K562 (cell line): ENCODE results near the gene ZBED4. TPM values are rescaled to one million over a fixed set of nuclear protein-coding genes. Genes with fewer than 3 reads are reported as not detected.

ENCODE experiments used
- ATAC-seq: fragments of 200-7000 bp; cut with Tn5 transposase; 3 replicates; pipeline ENCODE4 v1.9.1; 2020; ENCODE audit warnings: moderate library complexity
- BruUV-seq: library from RNA; stranded (reverse); fragments of 400-500 nt; replicated peaks from 2 replicates; lab custom pipeline; 2021; lab: Mats Ljungman, UMichigan
- CTCF ChIA-PET: fragments of 300-600 bp; formaldehyde crosslinking; extraction: SDS; loops from one replicate; lab custom pipeline; 2021; ENCODE audit warnings: low intra/inter-chr PET ratio; lab: Yijun Ruan, JAX
- POLR2A ChIA-PET: fragments of 300-600, 350-650 bp; sonication (Branson Sonifier 250); formaldehyde crosslinking; extraction: SDS; loops from one replicate; lab custom pipeline; 2021; ENCODE audit warnings: antibody characterized with exemption, inconsistent platforms; lab: Yijun Ruan, JAX
- DNase-seq, 4 experiments: peaks; one replicate each; pipeline versions ENCODE4 v3.0.0 to v3.0.0-alpha.2; 2011 to 2018; ENCODE audit warnings: low spot score in 3 of 4, mixed read lengths in 3 of 4; ENCODE audit errors: extremely low read depth in 1 of 4
- FAIRE-seq: peaks from 2 replicates; lab custom pipeline; 2011; peaks lifted over from hg19 to GRCh38; lab: Jason Lieb, UNC
- H2AFZ ChIP-seq: 2 replicates; pipeline ENCODE4 v1.6.0; 2011; ENCODE audit warnings: low read depth, low read length, control low read depth, inconsistent platforms
- H3K27ac ChIP-seq: fragments of 200-600 bp; 3 replicates; pipeline ENCODE4 v1.8.0; 2011; ENCODE audit warnings: low read depth, mild to moderate bottlenecking, control low read depth, inconsistent platforms, low read length, moderate library complexity, mixed read lengths; ENCODE audit errors: extremely low read depth
- H3K27me3 ChIP-seq, 2 experiments: fragments of 300-600 bp in 1 of 2; 2 replicates in 1 of 2; 3 replicates in 1 of 2; pipeline versions ENCODE4 v1.6.0 to v1.8.0; 2011; ENCODE audit warnings: inconsistent platforms in 2 of 2, low read length in 2 of 2, mild to moderate bottlenecking in 1 of 2, mixed read lengths in 1 of 2, moderate library complexity in 1 of 2; ENCODE audit not compliant: control insufficient read depth in 2 of 2, insufficient read depth in 2 of 2
- H3K36me3 ChIP-seq: fragments of 300-600 bp; 3 replicates; pipeline ENCODE4 v1.8.0; 2011; ENCODE audit warnings: mild to moderate bottlenecking, low read length, inconsistent platforms; ENCODE audit not compliant: control insufficient read depth, insufficient read depth
- H3K4me1 ChIP-seq, 2 experiments: fragments of 200-600 bp in 1 of 2; replicated peaks in 1 of 2; 2 replicates in 1 of 2; 3 replicates in 1 of 2; pipeline versions ENCODE4 v1.5.1 to v1.8.0; 2011; ENCODE audit warnings: inconsistent platforms in 2 of 2, low read length in 2 of 2, mild to moderate bottlenecking in 1 of 2, mixed read lengths in 1 of 2, moderate library complexity in 1 of 2; ENCODE audit not compliant: control insufficient read depth in 2 of 2, insufficient read depth in 2 of 2
- H3K4me2 ChIP-seq: 2 replicates; pipeline ENCODE4 v1.6.1; 2011; ENCODE audit warnings: low read length, control low read depth, inconsistent platforms, mixed read lengths; ENCODE audit not compliant: insufficient read depth
- H3K4me3 ChIP-seq: fragments of 200-600 bp; sonication (generic), shearing (Covaris generic); 2 replicates; pipeline ENCODE4 v1.5.1; 2016; ENCODE audit warnings: control low read depth, inconsistent platforms
- H3K79me2 ChIP-seq: fragments of 200-600 bp; 3 replicates; pipeline ENCODE4 v1.8.0; 2011; ENCODE audit warnings: low read length, inconsistent platforms; ENCODE audit not compliant: control insufficient read depth, insufficient read depth
- H3K9ac ChIP-seq, 2 experiments: 2 replicates each; pipeline versions ENCODE4 v1.6.0 to v1.6.1; 2011; ENCODE audit warnings: low read depth in 2 of 2, low read length in 2 of 2, control low read depth in 1 of 2, inconsistent platforms in 1 of 2, mild to moderate bottlenecking in 1 of 2, mixed read lengths in 1 of 2; ENCODE audit not compliant: insufficient read depth in 1 of 2
- H3K9me1 ChIP-seq: one replicate; pipeline ENCODE4 v1.6.0; 2011; ENCODE audit warnings: inconsistent platforms, mild to moderate bottlenecking, low read length, moderate library complexity; ENCODE audit not compliant: control insufficient read depth, insufficient read depth
- H3K9me3 ChIP-seq: replicated peaks from 2 replicates; pipeline ENCODE4 v1.5.1; 2011; ENCODE audit warnings: low read depth, low read length, inconsistent platforms; ENCODE audit not compliant: control insufficient read depth, insufficient read depth
- H4K20me1 ChIP-seq: replicated peaks from 2 replicates; pipeline ENCODE4 v1.6.1; 2011; ENCODE audit warnings: low read length, inconsistent platforms, mixed read lengths; ENCODE audit not compliant: control insufficient read depth, insufficient read depth
- MAFF ChIP-seq: IDR thresholded peaks from 2 replicates; pipeline ENCODE4 v1.6.1; 2012; ENCODE audit warnings: low read length, improper control_type of control experiment
- PCBP2 ChIP-seq: fragments of 200-400 bp; formaldehyde crosslinking; IDR thresholded peaks from 2 replicates; pipeline ENCODE4 v1.6.1; 2018; ENCODE audit warnings: low read length, low read depth, mild to moderate bottlenecking, moderate library complexity; ENCODE audit not compliant: poor library complexity, severe bottlenecking
- RBM34 ChIP-seq: fragments of 200-400 bp; formaldehyde crosslinking; IDR thresholded peaks from 2 replicates; pipeline ENCODE4 v1.6.1; 2018; ENCODE audit warnings: low read length, borderline replicate concordance; ENCODE audit not compliant: insufficient read depth
- SETDB1 ChIP-seq: IDR thresholded peaks from one replicate; pipeline ENCODE4 v1.6.1; 2012; ENCODE audit warnings: low read length, control low read depth, inconsistent platforms
- ZFX ChIP-seq: sonication (generic); formaldehyde crosslinking; IDR thresholded peaks from 2 replicates; pipeline ENCODE4 v1.8.0; 2022; ENCODE audit warnings: mild to moderate bottlenecking, missing genetic modification reagents, moderate library complexity
- ZNF124 ChIP-seq: sonication (generic); formaldehyde crosslinking; IDR thresholded peaks from 2 replicates; pipeline ENCODE4 v1.8.1; 2022; ENCODE audit warnings: missing genetic modification reagents
- ZNF23 ChIP-seq: fragments of 250-450 bp; sonication (Bioruptor Pico); IDR thresholded peaks from 2 replicates; pipeline ENCODE4 v1.4.0; 2020; ENCODE audit warnings: mild to moderate bottlenecking
- ZNF77 ChIP-seq: fragments of 250-450 bp; sonication (Bioruptor Pico); IDR thresholded peaks from 2 replicates; pipeline ENCODE4 v1.5.0; 2020
- ZNF785 ChIP-seq: fragments of 250-450 bp; sonication (Bioruptor Pico); IDR thresholded peaks from 2 replicates; pipeline ENCODE4 v1.4.0; 2020; ENCODE audit warnings: mild to moderate bottlenecking
- ZSCAN29 ChIP-seq: fragments of 450-650 bp; IDR thresholded peaks from 2 replicates; pipeline ENCODE4 v1.6.1; 2017
- WGBS: fragments of 100-300 bp; shearing (Covaris generic); methylation state at CpG from one replicate; pipeline ENCODE4 v1.1.6; 2016; ENCODE audit warnings: low coverage, mixed read lengths; ENCODE audit not compliant: insufficient coverage; ENCODE audit errors: missing lambda C conversion rate; 5-methylcytosine and 5-hydroxymethylcytosine counted together
- in situ Hi-C: fragments of 300-500 bp; cut with MboI; formaldehyde crosslinking; loops from 4 replicates; pipeline ENCODE4 v1.15.0; 2018; ENCODE audit warnings: inconsistent platforms, mixed read lengths
- intact Hi-C: fragments of 100-400 bp; cut with micrococcal nuclease; formaldehyde crosslinking; loops from 2 replicates; pipeline ENCODE4 v1.14.2; 2022
- polyA plus RNA-seq, 8 experiments: library from polyadenylated mRNA; depleted of rRNA in 4 of 8; stranded (reverse) in 5 of 8; unstranded in 3 of 8; fragments of >200 nt; fragmentation: Nextera tagmentation in 2 of 8; fragmentation: Illumina TruSeq in 1 of 8; extraction: Ambion mirVana in 2 of 8; extraction: Trizol in 1 of 8; gene quantifications; 2 replicates each; pipeline versions ENCODE4 v1.2.1 to v1.2.3, GENCODE V29; 2011 to 2014; ENCODE audit warnings: inconsistent platforms in 1 of 8, missing spikeins in 1 of 8
- total RNA-seq, 7 experiments: library from RNA; depleted of rRNA in 6 of 7; stranded (reverse); fragments of >200 nt in 6 of 7; fragmentation: Illumina TruSeq in 2 of 7; extraction: Trizol in 2 of 7; gene quantifications; 2 replicates each; pipeline versions ENCODE4 v1.2.1 to v1.2.3, GENCODE V29; 2011 to 2021; ENCODE audit warnings: low replicate concordance in 1 of 7
- TF ChIP-seq, protein P1 (sequence below): fragments of 450-650 bp; formaldehyde crosslinking; IDR thresholded peaks from 2 replicates; pipeline ENCODE4 v1.4.0; 2020; ENCODE audit warnings: mild to moderate bottlenecking, mixed read lengths

ZBED4 gene
- total and polyA plus RNA-seq, 9 of the 15 experiments (the other 6 are each of a cell fraction or from before 2014, with no cell fraction given), result 1.5 to 16.8 (median 7.4) TPM

- in situ Hi-C loops (loop anchor here (10.0 kb wide), 1 partner anchor 90 kb away; the partner anchor contains the start of genes ALG12 and CRELD2), intact Hi-C loops (no loop called here)
- 94% methylated on average over 10 of the region's 16 CpGs for WGBS
- CTCF ChIA-PET, result no interaction called here
- POLR2A ChIA-PET, result interaction anchor here (2.1 kb wide), 1 partner anchor 31 kb away, joined by 6 read pairs; no protein-coding TSS in a partner anchor
- H3K27me3 ChIP-seq, result no peaks in the 10 kb centered on the region
- ATAC-seq (no peak), FAIRE-seq (no peak), DNase-seq (no peak)
- peak overlapping the region in 1 of 2 experiments; percentile 58; a peak in 1 of 4 replicates for H3K9ac ChIP-seq
- H3K4me1 ChIP-seq, result peaks cover 7 to 51% of the 10 kb centered on the region in 2 experiments; a peak in 4 of 5 replicates
- no peak overlapping the region for H2AFZ ChIP-seq
- no peak overlapping the region for H3K4me3 ChIP-seq
- H3K9me3 ChIP-seq, result no peaks in the 10 kb centered on the region
- no peak overlapping the region for H3K4me2 ChIP-seq
- H3K9me1 ChIP-seq, result no peaks in the 10 kb centered on the region
- BruUV-seq, result no TSS peak
- peaks cover 21% of the 10 kb centered on the region; the same call in 1 of the 2 replicates for H4K20me1 ChIP-seq
- H3K27ac ChIP-seq, result no peak overlapping the region
- peaks cover 56% of the 10 kb centered on the region; the same call in 2 of the 3 replicates for H3K36me3 ChIP-seq
- peaks cover 70% of the 10 kb centered on the region for H3K79me2 ChIP-seq
- no peak for TF ChIP-seq PCBP2
- TF ChIP-seq, protein P1, sequence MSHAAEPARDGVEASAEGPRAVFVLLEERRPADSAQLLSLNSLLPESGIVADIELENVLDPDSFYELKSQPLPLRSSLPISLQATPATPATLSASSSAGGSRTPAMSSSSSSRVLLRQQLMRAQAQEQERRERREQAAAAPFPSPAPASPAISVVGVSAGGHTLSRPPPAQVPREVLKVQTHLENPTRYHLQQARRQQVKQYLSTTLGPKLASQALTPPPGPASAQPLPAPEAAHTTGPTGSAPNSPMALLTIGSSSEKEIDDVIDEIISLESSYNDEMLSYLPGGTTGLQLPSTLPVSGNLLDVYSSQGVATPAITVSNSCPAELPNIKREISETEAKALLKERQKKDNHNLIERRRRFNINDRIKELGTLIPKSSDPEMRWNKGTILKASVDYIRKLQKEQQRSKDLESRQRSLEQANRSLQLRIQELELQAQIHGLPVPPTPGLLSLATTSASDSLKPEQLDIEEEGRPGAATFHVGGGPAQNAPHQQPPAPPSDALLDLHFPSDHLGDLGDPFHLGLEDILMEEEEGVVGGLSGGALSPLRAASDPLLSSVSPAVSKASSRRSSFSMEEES (CRISPR knock-in tag), result no peak
- no peak for TF ChIP-seq ZNF785 (CRISPR knock-in tag)
- no peak for TF ChIP-seq ZNF124
- no peak for TF ChIP-seq ZNF77 (CRISPR knock-in tag)
- no peak for TF ChIP-seq MAFF
- no peak for TF ChIP-seq SETDB1
- TF ChIP-seq ZFX (CRISPR knock-in tag), result no peak
- TF ChIP-seq ZSCAN29, result no peak
- no peak for TF ChIP-seq RBM34
- TF ChIP-seq ZNF23, result no peak
Measured at GRCh38 chr22:49824185-49824925, 29.3 kb upstream of the ZBED4 start.
